WTC11 (cell line): Measurements from ENCODE around the gene PREX1. TPM values are rescaled to one million over a fixed set of nuclear protein-coding genes. Genes with fewer than 3 reads are reported as not detected.
A peak's percentile ranks its signal among the peaks of the same experiment; 100 is the strongest.

ENCODE experiments used
- ATAC-seq: fragments of 200-7000 bp; cut with Tn5 transposase; 2 replicates; pipeline ENCODE4 v1.10.0; 2021; ENCODE audit warnings: mild to moderate bottlenecking, moderate library complexity
- CTCF ChIA-PET: fragments of 300-600 bp; sonication (Branson Sonifier 250); formaldehyde crosslinking; loops from one replicate; lab custom pipeline; 2021; ENCODE audit warnings: antibody characterized with exemption; lab: Charles Lee
- POLR2A ChIA-PET: fragments of 350-600 bp; sonication (Branson Sonifier 250); formaldehyde crosslinking; loops from one replicate; lab custom pipeline; 2021; ENCODE audit warnings: antibody characterized with exemption; lab: Charles Lee
- DNase-seq: peaks from one replicate; pipeline ENCODE4 v3.0.0; 2021; ENCODE audit warnings: low spot score
- H3K27ac Mint-ChIP-seq: 2 replicates; pipeline ENCODE4 v1.8.0; 2021; ENCODE audit warnings: mixed read lengths
- H3K27me3 Mint-ChIP-seq: 2 replicates; pipeline ENCODE4 v1.8.0; 2021; ENCODE audit warnings: low read depth, mild to moderate bottlenecking, moderate library complexity, mixed read lengths
- H3K36me3 Mint-ChIP-seq: 2 replicates; pipeline ENCODE4 v1.8.0; 2021; ENCODE audit warnings: mixed read lengths
- H3K4me1 Mint-ChIP-seq: 2 replicates; pipeline ENCODE4 v1.8.0; 2022; ENCODE audit warnings: mixed read lengths
- H3K4me3 Mint-ChIP-seq: 2 replicates; pipeline ENCODE4 v1.8.0; 2021; ENCODE audit warnings: mild to moderate bottlenecking, moderate library complexity, mixed read lengths
- H3K9me3 Mint-ChIP-seq: 2 replicates; pipeline ENCODE4 v1.8.0; 2021; ENCODE audit warnings: mixed read lengths
- CBFB ChIP-seq: sonication (generic); formaldehyde crosslinking; IDR thresholded peaks from 2 replicates; pipeline ENCODE4 v1.8.1; 2022; ENCODE audit warnings: mild to moderate bottlenecking, low read depth, missing genetic modification reagents
- CREB1 ChIP-seq: sonication (generic); formaldehyde crosslinking; IDR thresholded peaks from 2 replicates; pipeline ENCODE4 v1.8.0; 2023; ENCODE audit warnings: mild to moderate bottlenecking, missing genetic modification reagents
- CREM ChIP-seq: sonication (generic); formaldehyde crosslinking; IDR thresholded peaks from 2 replicates; pipeline ENCODE4 v1.8.1; 2022; ENCODE audit warnings: mild to moderate bottlenecking, missing genetic modification reagents, moderate library complexity
- ESRRA ChIP-seq: sonication (generic); formaldehyde crosslinking; IDR thresholded peaks from 2 replicates; pipeline ENCODE4 v1.8.1; 2022; ENCODE audit warnings: mild to moderate bottlenecking, missing genetic modification reagents, borderline replicate concordance
- FOXK1 ChIP-seq: sonication (generic); formaldehyde crosslinking; IDR thresholded peaks from 2 replicates; pipeline ENCODE4 v1.8.0; 2022; ENCODE audit warnings: mild to moderate bottlenecking, moderate library complexity, missing genetic modification reagents
- IRF2 ChIP-seq: sonication (generic); formaldehyde crosslinking; IDR thresholded peaks from 2 replicates; pipeline ENCODE4 v1.8.0; 2022; ENCODE audit warnings: low read depth, missing genetic modification reagents, borderline replicate concordance
- MXD4 ChIP-seq: fragments of 250-450 bp; sonication (Bioruptor Pico); IDR thresholded peaks from 2 replicates; pipeline ENCODE4 v1.8.0; 2021; ENCODE audit warnings: mild to moderate bottlenecking, moderate library complexity, borderline replicate concordance
- RORB ChIP-seq: fragments of 250-450 bp; sonication (Bioruptor Pico); IDR thresholded peaks from 2 replicates; pipeline ENCODE4 v1.9.0; 2021; ENCODE audit warnings: mild to moderate bottlenecking
- TP53 ChIP-seq: sonication (generic); formaldehyde crosslinking; IDR thresholded peaks from 2 replicates; pipeline ENCODE4 v1.8.1; 2023; ENCODE audit warnings: mild to moderate bottlenecking, missing genetic modification reagents
- ZNF232 ChIP-seq: sonication (generic); formaldehyde crosslinking; IDR thresholded peaks from 2 replicates; pipeline ENCODE4 v1.8.0; 2022; ENCODE audit warnings: mild to moderate bottlenecking, missing genetic modification reagents
- ZNF317 ChIP-seq: sonication (generic); formaldehyde crosslinking; IDR thresholded peaks from 2 replicates; pipeline ENCODE4 v1.8.1; 2023; ENCODE audit warnings: low read depth, mild to moderate bottlenecking, moderate library complexity, missing genetic modification reagents, borderline replicate concordance
- total RNA-seq: library from RNA; stranded (reverse); gene quantifications from 3 replicates; pipeline ENCODE4 v1.2.3, GENCODE V29; 2021
- TF ChIP-seq, protein P1 (sequence below): sonication (generic); formaldehyde crosslinking; IDR thresholded peaks from 2 replicates; pipeline ENCODE4 v1.8.1; 2023; ENCODE audit warnings: mild to moderate bottlenecking, missing genetic modification reagents, moderate library complexity
- TF ChIP-seq, protein P2 (sequence below): fragments of 250-450 bp; sonication (Bioruptor Pico); conservative IDR thresholded peaks from 2 replicates; pipeline ENCODE4 v1.9.0; 2021; ENCODE audit warnings: mild to moderate bottlenecking
- TF ChIP-seq, protein P3 (sequence below): sonication (generic); formaldehyde crosslinking; IDR thresholded peaks from 2 replicates; pipeline ENCODE4 v1.8.1; 2022; ENCODE audit warnings: mild to moderate bottlenecking, missing genetic modification reagents, moderate library complexity, borderline replicate concordance
- TF ChIP-seq, protein P4 (sequence below): fragments of 200-600 bp; IDR thresholded peaks from 2 replicates; pipeline ENCODE4 v1.8.0; 2022; ENCODE audit warnings: antibody characterized with exemption
- TF ChIP-seq, protein P5 (sequence below): sonication (generic); formaldehyde crosslinking; IDR thresholded peaks from 2 replicates; pipeline ENCODE4 v1.8.0; 2023; ENCODE audit warnings: missing genetic modification reagents
- TF ChIP-seq, protein P6 (sequence below): sonication (generic); formaldehyde crosslinking; IDR thresholded peaks from 2 replicates; pipeline ENCODE4 v1.8.0; 2022; ENCODE audit warnings: mild to moderate bottlenecking, missing genetic modification reagents
- TF ChIP-seq, protein P7 (sequence below): fragments of 250-450 bp; sonication (Bioruptor Pico); IDR thresholded peaks from 2 replicates; pipeline ENCODE4 v1.8.0; 2021; ENCODE audit warnings: mild to moderate bottlenecking
- TF ChIP-seq, protein P8 (sequence below): sonication (generic); formaldehyde crosslinking; IDR thresholded peaks from 2 replicates; pipeline ENCODE4 v1.8.1; 2022; ENCODE audit warnings: mild to moderate bottlenecking, moderate library complexity, missing genetic modification reagents

The PREX1 gene
- total RNA-seq, 1 experiment from 2014 or later, result 17.3 TPM

DNA sequence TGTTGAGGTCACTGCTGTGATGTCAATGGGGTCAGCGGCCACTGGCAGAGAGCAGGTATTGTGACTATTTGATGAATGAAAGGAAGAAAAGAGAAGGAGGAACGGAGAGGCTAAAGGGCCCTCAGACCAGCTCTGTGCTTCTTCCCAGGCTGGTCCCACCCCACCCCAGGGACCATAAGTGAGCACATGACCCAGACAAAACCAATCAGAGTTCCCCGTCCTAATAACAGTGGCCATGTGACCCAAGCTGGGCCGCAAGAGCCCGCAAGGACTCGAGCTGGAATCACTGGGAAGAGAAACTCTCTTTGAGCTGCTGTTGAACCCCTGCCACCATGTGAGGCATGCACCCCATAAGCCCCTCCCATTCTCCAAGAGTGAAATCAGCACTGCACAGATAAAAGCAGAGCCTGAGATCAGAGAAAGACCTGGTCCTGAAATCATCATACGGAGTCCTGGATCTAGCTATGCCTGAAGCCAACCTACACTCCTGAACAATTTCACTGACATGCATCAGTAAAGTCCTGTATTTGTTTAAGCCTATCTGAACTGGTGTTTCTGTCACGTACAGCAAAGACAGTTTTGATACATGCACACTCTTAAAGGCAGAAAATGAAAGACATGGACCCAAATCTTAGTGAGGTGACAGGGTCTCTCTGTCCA is 90.2 kb downstream of the PREX1 start (continued):
- no peak for TF ChIP-seq RORB (CRISPR knock-in tag)
- no peak for TF ChIP-seq IRF2 (CRISPR knock-in tag)
- TF ChIP-seq, protein P1, sequence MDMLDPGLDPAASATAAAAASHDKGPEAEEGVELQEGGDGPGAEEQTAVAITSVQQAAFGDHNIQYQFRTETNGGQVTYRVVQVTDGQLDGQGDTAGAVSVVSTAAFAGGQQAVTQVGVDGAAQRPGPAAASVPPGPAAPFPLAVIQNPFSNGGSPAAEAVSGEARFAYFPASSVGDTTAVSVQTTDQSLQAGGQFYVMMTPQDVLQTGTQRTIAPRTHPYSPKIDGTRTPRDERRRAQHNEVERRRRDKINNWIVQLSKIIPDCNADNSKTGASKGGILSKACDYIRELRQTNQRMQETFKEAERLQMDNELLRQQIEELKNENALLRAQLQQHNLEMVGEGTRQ (CRISPR knock-in tag), result peak; percentile 80
- no peak for TF ChIP-seq CBFB (CRISPR knock-in tag)
- TF ChIP-seq, protein P2, sequence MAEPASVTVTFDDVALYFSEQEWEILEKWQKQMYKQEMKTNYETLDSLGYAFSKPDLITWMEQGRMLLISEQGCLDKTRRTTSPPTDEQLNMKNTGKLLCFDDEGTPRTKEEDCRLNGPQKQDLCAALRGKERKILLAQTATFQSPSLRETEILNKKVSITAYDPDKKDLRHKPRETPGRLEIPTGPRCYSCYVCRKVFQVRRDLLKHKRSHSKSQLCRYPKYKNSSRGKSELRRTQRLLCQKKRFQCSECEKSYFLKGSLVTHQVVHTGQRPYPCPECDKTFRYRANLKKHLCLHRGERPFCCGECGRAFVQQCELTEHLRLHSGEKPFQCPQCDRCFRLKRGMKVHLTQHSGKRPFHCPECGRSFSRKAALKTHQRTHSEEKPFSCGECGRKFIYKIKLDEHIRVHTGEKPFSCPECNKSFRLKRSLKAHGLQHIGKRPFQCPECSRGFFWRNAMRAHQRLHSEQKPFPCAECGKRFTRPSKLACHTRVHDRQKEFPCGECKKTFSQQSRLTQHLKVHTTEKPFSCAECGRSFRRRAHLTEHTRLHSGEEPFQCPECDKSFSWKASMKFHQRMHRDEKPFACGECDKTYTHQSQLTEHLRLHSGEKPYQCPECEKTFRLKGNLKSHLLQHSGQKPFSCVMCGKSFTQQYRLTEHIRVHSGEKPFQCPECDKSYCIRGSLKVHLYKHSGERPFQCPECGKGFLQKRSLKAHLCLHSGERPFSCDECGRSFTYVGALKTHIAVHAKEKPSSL (CRISPR knock-in tag), result no peak
- TF ChIP-seq, protein P3, sequence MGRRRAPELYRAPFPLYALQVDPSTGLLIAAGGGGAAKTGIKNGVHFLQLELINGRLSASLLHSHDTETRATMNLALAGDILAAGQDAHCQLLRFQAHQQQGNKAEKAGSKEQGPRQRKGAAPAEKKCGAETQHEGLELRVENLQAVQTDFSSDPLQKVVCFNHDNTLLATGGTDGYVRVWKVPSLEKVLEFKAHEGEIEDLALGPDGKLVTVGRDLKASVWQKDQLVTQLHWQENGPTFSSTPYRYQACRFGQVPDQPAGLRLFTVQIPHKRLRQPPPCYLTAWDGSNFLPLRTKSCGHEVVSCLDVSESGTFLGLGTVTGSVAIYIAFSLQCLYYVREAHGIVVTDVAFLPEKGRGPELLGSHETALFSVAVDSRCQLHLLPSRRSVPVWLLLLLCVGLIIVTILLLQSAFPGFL (CRISPR knock-in tag), result no peak
- TF ChIP-seq, protein P4, sequence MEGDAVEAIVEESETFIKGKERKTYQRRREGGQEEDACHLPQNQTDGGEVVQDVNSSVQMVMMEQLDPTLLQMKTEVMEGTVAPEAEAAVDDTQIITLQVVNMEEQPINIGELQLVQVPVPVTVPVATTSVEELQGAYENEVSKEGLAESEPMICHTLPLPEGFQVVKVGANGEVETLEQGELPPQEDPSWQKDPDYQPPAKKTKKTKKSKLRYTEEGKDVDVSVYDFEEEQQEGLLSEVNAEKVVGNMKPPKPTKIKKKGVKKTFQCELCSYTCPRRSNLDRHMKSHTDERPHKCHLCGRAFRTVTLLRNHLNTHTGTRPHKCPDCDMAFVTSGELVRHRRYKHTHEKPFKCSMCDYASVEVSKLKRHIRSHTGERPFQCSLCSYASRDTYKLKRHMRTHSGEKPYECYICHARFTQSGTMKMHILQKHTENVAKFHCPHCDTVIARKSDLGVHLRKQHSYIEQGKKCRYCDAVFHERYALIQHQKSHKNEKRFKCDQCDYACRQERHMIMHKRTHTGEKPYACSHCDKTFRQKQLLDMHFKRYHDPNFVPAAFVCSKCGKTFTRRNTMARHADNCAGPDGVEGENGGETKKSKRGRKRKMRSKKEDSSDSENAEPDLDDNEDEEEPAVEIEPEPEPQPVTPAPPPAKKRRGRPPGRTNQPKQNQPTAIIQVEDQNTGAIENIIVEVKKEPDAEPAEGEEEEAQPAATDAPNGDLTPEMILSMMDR, result no peak

DNA sequence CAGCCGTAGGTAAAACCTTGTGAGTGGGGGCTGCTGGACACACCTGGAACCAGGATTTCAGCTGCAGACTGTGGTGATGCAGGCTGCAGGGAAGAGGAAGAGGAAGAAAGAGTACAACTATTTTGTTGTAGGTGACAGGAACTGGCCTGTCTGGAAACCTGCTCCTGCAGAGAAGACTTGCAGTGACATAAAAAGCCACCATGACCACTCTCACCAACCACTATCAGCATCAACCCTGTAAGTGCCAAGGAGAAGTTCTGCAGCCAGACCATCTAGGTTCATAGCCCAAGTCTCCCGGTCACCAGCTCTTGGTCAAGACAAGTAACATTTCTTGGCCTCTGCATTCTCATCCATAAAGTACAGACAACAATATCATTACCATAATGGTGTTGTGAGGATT is 91.2 kb downstream of the PREX1 start:
- no peaks in the 10 kb centered on the region for H3K36me3 Mint-ChIP-seq
- no peak overlapping the region for H3K27ac Mint-ChIP-seq
- no peaks in the 10 kb centered on the region for H3K9me3 Mint-ChIP-seq
- peaks cover 10% of the 10 kb centered on the region for H3K4me1 Mint-ChIP-seq
- TF ChIP-seq MXD4 (CRISPR knock-in tag) (no peak), TP53 (CRISPR knock-in tag) (no peak), CBFB (CRISPR knock-in tag) (no peak), ZNF232 (CRISPR knock-in tag) (no peak), CREM (no peak), FOXK1 (CRISPR knock-in tag) (no peak), CREB1 (CRISPR knock-in tag) (no peak), ZNF317 (no peak), ESRRA (CRISPR knock-in tag) (no peak)
- TF ChIP-seq, protein P5, sequence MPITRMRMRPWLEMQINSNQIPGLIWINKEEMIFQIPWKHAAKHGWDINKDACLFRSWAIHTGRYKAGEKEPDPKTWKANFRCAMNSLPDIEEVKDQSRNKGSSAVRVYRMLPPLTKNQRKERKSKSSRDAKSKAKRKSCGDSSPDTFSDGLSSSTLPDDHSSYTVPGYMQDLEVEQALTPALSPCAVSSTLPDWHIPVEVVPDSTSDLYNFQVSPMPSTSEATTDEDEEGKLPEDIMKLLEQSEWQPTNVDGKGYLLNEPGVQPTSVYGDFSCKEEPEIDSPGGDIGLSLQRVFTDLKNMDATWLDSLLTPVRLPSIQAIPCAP (CRISPR knock-in tag), result no peak
- TF ChIP-seq, protein P6, sequence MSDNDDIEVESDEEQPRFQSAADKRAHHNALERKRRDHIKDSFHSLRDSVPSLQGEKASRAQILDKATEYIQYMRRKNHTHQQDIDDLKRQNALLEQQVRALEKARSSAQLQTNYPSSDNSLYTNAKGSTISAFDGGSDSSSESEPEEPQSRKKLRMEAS, result no peak
- TF ChIP-seq, protein P7, sequence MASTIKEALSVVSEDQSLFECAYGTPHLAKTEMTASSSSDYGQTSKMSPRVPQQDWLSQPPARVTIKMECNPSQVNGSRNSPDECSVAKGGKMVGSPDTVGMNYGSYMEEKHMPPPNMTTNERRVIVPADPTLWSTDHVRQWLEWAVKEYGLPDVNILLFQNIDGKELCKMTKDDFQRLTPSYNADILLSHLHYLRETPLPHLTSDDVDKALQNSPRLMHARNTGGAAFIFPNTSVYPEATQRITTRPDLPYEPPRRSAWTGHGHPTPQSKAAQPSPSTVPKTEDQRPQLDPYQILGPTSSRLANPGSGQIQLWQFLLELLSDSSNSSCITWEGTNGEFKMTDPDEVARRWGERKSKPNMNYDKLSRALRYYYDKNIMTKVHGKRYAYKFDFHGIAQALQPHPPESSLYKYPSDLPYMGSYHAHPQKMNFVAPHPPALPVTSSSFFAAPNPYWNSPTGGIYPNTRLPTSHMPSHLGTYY (CRISPR knock-in tag), result no peak
- TF ChIP-seq, protein P8, sequence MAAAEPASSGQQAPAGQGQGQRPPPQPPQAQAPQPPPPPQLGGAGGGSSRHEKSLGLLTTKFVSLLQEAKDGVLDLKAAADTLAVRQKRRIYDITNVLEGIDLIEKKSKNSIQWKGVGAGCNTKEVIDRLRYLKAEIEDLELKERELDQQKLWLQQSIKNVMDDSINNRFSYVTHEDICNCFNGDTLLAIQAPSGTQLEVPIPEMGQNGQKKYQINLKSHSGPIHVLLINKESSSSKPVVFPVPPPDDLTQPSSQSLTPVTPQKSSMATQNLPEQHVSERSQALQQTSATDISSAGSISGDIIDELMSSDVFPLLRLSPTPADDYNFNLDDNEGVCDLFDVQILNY, result no peak
- TF ChIP-seq, all 79 proteins: peak for 0
- Mint-ChIP-seq H3K4me3 (no peak overlapping the region), H3K27me3 (no peaks in the 10 kb centered on the region)
- ChIA-PET POLR2A (no interaction called here), CTCF (no interaction called here)
- no peak for DNase-seq
- ATAC-seq, result no peak
